MM.1S (cell line): ENCODE measurements around the gene NACA2.
A peak's percentile ranks its signal among the peaks of the same experiment; 100 is the strongest.

Experiments used
- CTCF ChIP-seq: fragments of 300-600 bp; sonication (generic); IDR thresholded peaks from 2 replicates; pipeline ENCODE4 v1.5.1; 2016; ENCODE audit warnings: antibody characterized with exemption, low read length, mixed read lengths
- EZH2 ChIP-seq: fragments of 300-600 bp; sonication (generic); optimal IDR thresholded peaks from 2 replicates; pipeline ENCODE3; 2017; ENCODE audit warnings: low read depth, mild to moderate bottlenecking, antibody characterized with exemption, low read length, mixed read lengths
- EZH2phosphoT487 ChIP-seq: fragments of 300-600 bp; sonication (generic); IDR thresholded peaks from 2 replicates; pipeline ENCODE4 v1.6.1; 2018; ENCODE audit warnings: antibody characterized with exemption, low read length

- TF ChIP-seq EZH2phosphoT487 (no peak), CTCF (0 out of 2 replicates have a peak, but pooled peaks have one; percentile 11), EZH2 (no peak)
These were observed 16.3 kb downstream of the NACA2 start for GRCh38 chr17:61574542-61575351.
